HG03139 (cell line): ENCODE results near the gene FAM210A.

ENCODE experiments used
- ATAC-seq: cut with Tn5 transposase; IDR thresholded peaks from one replicate; pipeline ENCODE4 v1.9.1; 2021; ENCODE audit not compliant: unreplicated experiment

FAM210A gene

GRCh38 chr18:13649397-13650390 lies 76.7 kb downstream of the FAM210A start:
- ATAC-seq, result no peak

GRCh38 chr18:13647761-13648160 lies 78.6 kb downstream of the FAM210A start:
- no peak for ATAC-seq

GRCh38 chr18:13646633-13647032 lies 79.7 kb downstream of the FAM210A start:
- no peak for ATAC-seq

- ATAC-seq, result no peak
Observed at GRCh38 chr18:13645093-13645492, 81.3 kb downstream of the FAM210A start.

GRCh38 chr18:13643261-13643751 lies 83.1 kb downstream of the FAM210A start:
- ATAC-seq, result no peak

- ATAC-seq, result no peak
Observed at GRCh38 chr18:13642440-13642827, 83.9 kb downstream of the FAM210A start.

- ATAC-seq, result no peak
Observed at GRCh38 chr18:13641551-13642439, 84.6 kb downstream of the FAM210A start.

- ATAC-seq, result no peak
Observed at GRCh38 chr18:13640266-13640860, 86.0 kb downstream of the FAM210A start.

- ATAC-seq, result no peak
Observed at GRCh38 chr18:13638719-13639595, 87.4 kb downstream of the FAM210A start.

GRCh38 chr18:13635046-13635445 lies 91.3 kb downstream of the FAM210A start:
- ATAC-seq, result no peak

- ATAC-seq, result no peak
Observed at GRCh38 chr18:13633700-13634099, 92.7 kb downstream of the FAM210A start.

- no peak for ATAC-seq
Observed at GRCh38 chr18:13630716-13631268, 95.6 kb downstream of the FAM210A start.

GRCh38 chr18:13629841-13630715 lies 96.3 kb downstream of the FAM210A start:
- peak; percentile 66 for ATAC-seq

- no peak for ATAC-seq
Observed at GRCh38 chr18:13628211-13628610, 98.1 kb downstream of the FAM210A start.

GRCh38 chr18:13627639-13628038 lies 98.7 kb downstream of the FAM210A start:
- ATAC-seq, result no peak

GRCh38 chr18:13626544-13626908 lies 99.8 kb downstream of the FAM210A start:
- ATAC-seq, result no peak

- ATAC-seq, result no peak
Observed at GRCh38 chr18:13625843-13626543, 100.4 kb downstream of the FAM210A start.

GRCh38 chr18:13625355-13625754 lies 101.0 kb downstream of the FAM210A start:
- no peak for ATAC-seq
